ENCODE results near the gene ODC1.
"Not testable (repeated sequence)": the region's sequence is repeated elsewhere in the genome, so short reads cannot be mapped to it uniquely, and the experiment has no call there.

Gene ODC1

DNA sequence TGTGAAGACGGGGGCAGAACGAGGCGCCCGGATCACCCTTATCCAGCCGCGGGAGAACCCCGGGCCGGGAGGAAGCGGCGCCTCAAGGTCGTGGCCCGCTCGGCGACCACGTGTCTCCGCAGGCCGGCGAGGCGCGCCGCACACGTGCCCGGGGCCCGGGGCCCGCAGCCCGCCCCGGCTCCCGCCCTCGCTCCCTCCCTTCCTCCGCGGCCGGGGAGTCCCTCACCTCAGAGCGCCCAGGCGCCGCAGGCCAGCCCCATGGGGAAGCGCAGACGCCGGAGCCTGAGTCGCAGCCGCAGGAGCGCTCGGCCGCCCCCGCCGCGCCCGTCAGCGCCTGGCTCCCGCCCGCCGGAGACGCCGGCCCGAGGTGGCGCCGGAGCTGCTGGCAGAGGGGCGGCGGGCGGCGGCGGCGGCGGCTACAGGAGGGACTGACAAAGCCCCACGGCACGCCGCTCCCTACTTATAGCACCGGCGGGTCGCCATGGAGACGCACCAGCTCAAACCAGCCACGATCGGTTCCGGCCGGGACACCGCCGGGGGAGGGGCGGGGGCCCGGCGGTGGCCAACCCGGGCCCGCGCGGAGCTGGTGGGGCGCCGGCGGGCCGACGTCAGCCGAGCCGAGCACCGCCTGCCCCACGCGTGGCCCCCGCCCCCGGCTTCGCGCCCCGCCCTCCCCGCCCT is at the start of gene ODC1:
Gene ODC1, minus strand, starts transcription at position 433 of the 681 bp plus-strand sequence. CDS start 3,295 bp downstream, outside the sequence.
- DNase-seq (ENCODE audit: low spot score) = peak; percentile 85

DNA sequence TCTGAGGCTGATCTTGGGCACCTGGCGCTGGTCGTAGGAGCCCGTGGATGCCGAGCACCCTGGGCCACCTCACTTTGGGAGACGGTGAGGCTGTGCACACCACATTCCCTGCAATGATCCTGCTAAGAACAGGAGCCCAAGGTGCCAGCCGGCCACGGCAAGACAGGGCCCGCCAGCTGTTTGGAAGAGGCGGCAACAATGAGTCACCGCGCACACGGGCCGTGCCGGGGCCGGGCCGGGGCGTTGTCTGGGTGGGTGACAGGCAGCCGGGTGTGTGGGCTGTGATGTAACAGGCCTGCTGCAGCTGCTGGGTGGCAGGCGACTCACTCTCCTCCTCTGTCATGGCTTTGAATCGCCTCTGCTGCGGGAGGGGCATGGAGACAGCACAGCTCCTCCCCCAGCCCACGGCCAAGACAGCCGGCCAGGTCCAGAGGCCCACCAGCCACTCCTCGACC is 49.7 kb upstream of the ODC1 start:
- DNase-seq (ENCODE audit: low spot score) = no peak

DNA sequence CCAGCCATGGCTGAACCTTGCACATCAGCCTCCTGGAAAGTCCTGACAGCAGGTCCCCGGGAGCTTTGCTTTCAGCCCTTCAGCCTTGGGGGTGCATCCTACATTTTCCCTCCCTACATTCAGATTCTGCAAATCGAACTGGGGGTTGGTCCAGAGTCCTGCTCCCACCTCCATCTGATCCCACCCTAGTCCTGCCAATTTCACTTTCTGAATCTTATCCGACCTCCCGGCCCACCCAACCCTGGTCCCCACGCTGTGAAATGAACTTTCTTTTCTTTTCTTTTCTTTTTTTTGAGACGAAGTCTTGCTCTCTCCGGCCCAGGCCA is 47.8 kb upstream of the ODC1 start:
- DNase-seq (ENCODE audit: low spot score) = no peak

DNA sequence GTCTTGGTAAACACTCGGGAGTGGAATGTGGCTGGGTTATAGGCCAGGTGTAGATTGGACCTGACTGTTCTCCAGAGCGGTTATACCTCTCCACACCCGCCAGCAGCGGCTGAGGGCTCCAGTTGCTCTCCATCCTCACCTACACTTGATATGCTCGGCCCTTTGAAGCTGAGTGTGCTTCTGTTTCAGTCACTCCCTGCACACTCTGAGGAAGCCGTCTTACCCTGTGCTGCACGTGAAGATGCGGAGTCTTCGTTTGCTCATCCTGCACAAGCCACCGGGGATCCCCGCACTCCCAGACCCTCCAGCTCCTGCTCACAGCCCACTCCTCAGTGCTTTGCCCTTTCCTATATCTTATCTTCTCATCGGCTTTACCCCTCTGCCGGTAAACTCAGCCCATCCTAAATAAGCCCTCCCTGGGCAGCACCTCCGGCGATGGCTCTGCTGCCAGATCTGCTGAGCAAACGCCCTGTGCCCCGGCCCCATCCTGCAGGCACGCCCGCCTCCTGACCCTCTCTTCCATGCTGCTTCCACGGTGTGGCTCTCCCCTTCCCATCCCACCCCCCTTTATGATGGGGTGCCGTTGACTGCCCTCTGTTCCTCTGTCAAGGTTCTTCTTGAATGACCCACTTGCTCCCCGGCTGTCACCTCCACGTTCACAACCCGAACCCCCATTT is 47.3 kb upstream of the ODC1 start:
- DNase-seq (ENCODE audit: low spot score) = no peak

DNA sequence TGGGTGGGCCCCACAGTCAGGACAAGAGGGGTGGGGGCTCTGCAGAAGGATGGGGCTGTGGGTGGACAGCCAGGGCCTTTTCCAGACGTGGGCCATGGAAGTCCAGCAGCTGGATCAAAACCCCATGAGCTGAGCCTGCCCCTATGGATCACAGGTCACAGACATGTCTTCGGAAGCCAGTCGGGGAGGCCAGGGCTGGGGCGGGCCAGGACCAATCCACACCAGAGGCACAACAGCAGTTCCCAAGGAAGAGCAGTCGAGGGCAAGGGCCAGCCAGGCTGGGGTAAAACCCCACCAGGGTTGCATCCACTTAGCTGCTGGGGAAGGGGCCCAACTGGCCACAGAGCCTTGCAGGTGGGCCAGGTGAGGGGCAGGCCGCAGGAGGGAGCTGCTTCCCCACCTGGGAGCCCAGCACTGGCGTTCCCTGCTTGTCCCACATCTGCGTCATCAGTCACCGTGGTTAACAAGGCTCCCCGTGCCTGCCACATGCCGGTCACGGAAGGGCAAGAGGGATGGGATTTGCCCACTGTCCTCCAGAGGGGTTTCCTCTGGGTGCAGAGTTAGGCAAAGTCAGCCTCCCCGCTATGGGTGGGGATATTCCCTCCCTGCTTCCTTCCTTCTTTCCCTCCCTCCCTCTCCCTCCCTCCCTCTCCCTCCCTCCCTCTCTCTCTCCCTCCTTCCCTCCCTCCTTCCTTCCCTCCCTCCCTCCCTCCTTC is 46.4 kb upstream of the ODC1 start:
- no peak for DNase-seq (ENCODE audit: low spot score)

DNA sequence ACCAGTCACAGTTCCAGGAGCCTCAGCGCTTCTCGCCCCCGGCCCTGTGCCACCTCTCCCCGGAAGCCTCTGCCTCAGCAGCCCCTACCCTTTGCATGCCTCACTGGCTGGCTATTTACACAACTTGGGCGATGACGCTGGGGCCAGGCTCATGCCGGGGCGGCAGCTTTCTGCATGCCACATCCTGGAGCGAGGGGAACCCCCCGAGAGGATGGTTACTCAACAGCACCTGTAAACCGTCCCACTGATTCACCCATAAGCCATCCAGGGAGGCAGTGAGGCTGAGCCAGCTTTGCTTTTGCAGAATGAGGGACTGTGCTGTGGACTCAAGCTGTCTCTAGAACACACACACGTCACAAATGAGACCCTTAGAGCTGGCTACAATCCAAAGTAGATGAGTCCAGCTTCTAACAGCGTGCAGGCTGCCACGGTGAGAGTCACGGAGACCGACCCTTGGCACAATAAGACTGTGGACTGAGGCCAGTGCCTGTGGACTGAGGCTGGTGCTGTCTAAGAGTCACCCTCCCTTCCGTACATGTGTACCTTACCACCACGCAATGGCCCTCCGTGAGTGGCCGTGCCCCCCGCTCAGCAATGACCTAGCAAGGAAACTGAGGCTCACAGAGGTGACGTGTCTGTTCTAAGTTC is 45.6 kb upstream of the ODC1 start:
- no peak for DNase-seq (ENCODE audit: low spot score)

DNA sequence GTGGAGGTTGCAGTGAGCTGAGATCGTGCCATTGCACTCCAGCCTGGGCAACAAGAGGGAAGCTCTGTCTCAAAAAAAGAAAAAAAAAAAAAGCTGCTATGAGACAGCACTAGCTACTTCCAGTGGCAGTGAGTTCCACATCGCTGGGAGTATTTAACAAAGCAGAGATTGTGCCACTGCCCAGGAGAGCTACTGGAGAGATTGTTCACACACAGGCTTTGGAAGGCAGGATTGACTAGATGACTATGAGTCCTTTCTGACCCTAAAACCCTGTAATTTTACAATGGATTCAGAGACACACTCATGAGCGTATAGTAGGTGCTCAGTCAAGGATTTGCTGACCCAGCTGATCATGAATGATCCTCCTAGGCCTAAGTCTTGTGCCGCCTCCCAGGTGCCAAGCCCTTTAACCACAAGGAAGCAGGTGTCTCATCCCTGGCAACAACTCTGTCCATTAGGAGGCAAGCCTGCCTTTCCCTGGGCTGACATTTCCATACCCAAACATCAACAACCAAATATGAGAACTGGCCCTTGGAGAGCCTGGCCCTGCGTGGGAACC is 45.0 kb upstream of the ODC1 start:
- no peak for DNase-seq (ENCODE audit: low spot score)

DNA sequence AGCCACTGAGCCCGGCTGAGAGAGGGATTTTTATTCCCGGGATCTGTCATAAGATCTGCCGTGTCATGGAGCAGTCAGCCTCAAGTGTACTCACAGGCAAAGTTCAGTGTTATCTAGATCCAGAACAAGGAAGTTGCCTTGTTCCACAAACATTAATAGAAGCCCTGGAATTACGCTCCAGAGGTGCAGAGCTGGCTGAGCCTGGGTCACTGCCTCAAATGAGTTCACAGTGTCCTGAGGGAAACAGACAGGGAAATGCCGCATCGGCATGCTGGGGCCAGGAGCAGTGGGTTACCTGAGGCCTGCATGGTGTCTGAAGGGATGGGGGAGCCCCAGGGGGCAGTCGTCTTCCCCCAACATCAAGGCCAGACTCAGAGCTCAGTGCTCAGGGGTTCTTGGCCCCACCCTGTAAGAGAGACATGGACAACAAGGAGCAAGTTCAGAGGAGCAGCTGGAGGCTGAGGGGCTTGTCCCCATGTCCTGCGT is 42.7 kb upstream of the ODC1 start:
- no peak for DNase-seq (ENCODE audit: low spot score)

DNA sequence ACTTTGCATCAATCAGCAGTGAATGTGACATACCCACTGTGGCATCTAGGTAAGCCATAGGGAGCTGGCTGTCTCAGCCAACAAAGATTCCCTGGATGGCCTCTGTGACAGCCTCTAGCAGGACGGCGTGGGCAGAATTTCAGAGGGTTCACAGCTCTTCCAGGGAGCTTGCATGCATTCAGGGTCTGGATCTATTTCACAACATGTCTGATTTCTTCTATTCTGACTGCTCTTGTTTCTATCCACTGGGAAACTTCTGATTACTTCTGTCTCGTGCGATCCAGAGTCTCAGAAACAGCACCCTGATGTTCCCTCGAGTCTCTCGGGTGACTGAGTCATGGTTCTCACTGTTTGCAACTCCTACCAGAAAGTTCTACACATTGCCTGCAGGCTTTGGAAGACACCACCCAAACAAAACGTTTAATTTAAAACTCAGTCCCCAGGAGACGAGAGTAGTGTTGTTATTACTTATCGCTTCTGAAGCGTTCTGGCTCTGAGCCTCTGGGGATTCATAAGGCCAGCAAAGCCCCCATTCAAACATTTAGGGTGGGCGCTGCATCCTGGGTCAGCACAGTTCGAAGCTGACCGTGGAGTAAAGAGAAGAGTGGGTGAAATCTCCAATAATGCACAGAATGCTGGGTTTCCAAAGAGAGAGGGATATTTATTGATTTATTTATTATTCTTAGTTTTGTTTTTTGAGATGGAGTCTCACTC is 41.9 kb upstream of the ODC1 start:
- DNase-seq (ENCODE audit: low spot score) = no peak

DNA sequence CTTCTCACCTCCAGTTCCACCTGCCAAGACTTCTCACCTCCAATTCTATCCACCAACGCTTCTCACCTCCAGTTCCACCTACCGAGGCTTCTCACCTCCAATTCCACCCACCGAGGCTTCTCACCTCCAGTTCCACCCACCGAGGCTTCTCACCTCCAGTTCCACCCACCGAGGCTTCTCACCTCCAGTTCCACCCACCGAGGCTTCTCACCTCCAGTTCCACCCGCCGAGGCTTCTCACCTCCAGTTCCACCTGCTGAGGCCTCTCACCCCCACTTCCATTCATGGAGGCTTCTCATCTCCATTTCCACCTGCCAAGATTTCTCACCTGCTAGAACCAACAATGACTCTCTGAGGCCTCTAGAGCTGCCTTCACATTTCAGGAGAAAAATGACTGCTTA is 40.0 kb upstream of the ODC1 start:
- DNase-seq (ENCODE audit: low spot score) = not testable (repeated sequence)

DNA sequence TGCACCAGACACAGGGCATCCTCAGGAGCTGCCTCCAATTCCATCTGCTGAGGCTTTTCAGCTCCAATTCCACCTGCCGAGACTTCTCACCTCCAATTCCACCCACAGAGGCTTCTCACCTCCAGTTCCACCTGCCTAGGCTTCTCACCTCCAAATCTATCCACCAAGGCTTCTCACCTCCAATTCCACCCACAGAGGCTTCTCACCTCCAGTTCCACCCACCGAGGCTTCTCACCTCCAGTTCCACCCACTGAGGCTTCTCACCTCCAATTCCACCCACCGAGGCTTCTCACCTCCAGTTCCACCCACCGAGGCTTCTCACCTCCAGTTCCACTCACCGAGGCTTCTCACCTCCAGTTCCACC is 39.6 kb upstream of the ODC1 start:
- DNase-seq (ENCODE audit: low spot score) = not testable (repeated sequence)

DNA sequence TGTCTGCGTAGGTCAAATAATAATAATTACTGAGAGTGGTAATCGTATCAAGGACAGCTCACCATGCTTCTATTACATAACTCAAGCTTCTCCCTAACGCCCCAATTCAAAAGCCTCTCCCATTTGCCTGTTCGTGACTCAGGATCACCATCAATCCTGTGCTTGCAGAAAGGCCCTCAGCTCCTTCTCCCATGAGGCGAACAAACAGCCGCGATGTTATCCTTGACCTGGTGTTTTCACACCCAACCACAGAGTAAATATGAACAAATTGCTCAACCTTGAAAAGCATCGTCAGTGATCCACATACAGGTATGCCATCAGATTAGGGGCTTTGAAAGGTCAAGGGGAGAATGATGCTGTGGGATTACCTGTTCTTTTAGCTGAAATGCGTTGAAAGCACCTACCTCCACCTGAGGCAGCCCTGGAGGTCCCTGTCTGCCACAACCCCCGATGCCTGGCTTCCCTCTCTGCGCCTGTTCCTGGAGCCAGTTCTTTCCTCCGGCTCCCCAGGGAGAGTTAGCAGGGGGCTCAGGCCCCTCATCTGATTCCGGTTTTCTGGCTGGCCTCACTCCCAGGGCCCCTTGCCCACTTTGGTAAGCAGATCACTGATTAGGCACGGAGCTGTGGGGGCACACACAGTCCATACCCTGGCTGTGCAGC is 39.1 kb upstream of the ODC1 start:
- DNase-seq (ENCODE audit: low spot score) = no peak

DNA sequence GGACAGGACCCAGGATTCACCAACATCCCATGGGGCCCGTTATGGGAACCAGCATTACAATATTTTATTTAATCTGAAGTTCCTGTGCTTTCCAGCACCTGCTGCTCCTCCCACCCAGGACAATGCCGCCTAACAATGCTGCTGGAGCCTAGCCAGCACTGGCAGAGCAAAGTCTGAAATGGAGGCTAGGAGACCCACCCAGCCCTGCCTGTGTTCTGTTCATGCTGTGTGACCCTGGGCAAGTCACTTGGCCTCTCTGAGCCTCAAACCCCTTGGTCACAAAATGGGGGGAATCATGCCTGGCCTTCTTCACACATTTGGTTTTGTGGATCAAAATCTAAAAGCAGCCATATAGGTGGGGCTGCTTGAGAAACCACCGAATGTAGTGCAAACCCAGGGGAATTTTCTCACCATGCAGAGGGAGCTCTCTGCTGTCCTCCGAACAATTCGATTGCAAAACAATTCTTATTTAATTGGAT is 38.5 kb upstream of the ODC1 start:
- DNase-seq (ENCODE audit: low spot score) = no peak

DNA sequence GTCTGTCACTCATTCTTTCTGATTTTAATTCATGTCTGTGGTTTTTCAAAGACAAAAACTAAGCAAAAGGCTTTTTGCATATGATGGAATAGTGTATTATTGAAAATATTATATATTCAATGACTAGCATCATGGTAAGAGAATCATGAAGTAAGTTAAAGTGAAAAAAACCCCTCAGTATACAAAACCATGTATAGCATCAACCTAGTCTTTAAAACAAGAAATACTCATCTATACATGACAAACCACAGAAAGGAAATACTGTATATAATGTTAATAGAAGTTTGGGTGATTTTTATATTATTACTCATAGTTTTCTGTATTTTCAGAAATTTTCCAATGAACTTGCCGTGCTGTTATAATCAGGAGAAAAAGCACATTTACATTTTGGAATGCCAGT is 38.0 kb upstream of the ODC1 start:
- DNase-seq (ENCODE audit: low spot score) = no peak

DNA sequence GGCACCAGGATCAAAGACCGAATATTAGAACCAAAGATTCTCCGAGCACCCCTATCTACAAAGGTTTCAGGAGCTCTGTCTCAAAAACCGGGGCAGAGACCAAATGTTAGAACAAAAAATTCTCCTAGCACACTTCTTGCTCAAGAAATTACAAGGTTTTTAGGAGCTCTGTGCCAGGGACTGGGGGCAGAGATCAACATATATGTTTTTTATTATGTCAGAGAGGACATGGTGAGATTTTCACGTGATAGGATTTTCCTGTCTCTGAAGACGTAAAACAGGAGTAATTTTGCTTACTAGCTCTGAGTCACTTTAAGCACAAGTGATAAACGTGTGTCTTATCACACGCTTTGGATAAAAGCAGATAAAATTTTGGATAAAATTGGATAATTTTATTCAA is 34.8 kb upstream of the ODC1 start:
- no peak for DNase-seq (ENCODE audit: low spot score)

DNA sequence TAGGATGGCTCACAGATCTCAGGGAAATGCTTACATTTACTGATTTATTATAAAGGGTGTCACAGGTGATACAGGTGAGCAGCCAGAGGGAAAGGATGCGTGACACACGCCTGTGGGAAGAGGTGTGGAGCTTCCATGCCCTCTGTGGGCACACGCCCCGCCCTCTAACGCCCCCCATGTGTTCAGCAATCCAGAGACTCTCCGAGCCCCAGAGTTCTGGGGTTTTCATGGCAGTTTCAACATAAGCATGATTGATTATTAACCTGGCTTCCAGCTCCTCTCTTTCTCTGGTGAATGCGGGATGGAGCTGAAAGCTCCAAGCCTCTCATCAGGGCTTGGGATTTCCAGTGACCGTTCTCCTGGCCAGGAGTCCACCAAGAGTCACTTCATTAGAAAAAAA is 34.3 kb upstream of the ODC1 start:
- DNase-seq (ENCODE audit: low spot score) = no peak

DNA sequence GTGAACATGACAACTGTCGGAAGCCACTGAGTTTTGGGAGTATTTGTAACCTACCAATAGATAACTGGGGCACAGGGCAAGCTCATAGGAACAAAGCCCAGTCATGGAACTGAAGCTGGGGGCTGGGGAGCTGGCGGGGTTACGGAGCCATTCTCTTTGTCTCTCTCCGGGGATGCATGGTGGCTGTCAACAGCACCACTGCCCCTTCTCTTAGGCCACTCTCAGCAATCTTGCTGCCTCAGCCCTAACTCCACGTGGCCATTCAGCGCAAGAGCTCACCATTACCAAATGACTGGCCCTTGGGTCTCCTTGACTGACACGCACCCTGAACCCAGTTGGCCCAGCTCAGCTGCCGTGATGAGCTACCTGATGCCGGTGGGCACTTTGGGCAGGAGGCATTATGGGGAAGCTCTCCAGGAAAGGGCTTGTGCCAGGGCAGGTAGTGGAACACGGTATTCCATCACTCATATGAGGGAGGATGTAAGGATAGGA is 33.6 kb upstream of the ODC1 start:
- no peak for DNase-seq (ENCODE audit: low spot score)

DNA sequence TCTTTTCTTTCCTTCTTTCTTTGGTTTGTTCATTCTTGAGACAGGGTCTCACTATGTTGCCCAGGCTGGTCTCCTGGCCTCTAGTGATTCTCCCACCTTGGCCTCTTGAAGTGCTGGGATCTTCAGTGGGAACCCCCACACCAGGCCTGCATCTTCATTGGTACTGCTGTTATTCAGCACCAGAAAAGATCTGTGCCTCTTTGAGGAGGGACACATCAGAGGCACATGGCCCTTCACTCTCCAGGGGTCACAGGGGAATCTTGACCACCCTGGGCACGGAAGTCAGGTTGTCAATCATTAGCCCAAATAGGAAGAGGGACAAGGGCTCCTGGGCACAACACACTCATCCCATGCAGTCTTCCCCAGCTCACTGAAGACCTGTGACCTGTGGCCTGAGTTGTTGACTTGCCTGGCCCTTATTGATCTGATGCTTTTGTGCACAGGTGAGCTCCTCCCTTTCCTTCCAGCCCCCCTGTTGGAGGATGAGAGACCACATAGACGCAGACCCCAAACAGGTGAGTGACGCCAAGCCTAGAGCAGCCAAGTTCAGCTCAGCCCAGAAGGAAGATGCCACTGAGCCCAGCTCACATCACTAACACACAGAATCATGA is 33.0 kb upstream of the ODC1 start:
- no peak for DNase-seq (ENCODE audit: low spot score)

DNA sequence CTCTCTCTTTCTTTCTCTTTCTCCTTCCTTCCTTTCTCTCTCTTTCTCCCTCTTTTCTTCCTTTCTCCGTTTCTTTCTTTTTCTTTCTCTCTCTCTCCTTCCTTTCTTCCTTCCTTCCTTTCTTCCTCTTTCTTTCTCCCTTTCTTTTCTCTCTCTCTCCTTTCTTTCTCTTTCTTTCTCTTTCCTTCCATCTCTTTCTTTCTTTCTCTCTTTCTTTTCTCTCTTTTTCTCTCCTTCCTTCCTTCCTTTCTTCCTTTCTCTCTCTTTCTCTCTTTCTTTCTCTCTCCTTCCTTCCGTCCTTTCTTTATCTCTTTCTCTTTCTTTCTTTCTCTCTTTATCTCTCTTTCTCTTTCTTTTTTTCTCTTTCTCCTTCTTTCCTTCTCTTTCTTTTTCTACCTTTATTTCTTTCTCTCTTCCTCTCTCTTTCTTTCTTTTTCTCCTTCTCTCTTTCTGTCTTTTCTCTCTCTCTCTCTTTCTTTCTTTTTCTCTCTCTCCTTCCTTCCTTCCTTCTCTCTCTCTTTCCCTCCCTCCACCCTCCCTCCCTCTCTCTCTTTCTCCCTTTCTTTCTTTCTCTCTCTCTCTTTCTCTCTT is 32.3 kb upstream of the ODC1 start:
- no peak for DNase-seq (ENCODE audit: low spot score)

DNA sequence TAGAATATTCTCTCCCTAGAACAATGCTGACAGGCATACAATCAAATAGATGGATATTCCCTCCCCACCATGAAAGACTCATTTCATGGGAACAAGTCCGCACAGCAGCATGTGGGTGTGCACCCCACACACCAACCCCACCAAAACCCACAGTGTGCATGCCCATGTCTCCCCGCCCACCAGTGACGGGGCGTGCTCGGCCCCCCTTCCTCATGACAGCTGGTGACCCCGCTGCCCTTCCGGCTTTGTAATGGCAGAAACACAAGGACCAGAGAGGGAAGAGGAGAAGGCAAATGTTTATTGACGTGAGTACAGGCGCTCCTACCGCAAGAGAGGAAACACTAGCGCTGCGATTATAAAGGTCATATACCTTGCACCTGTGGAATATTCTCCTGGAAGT is 30.8 kb upstream of the ODC1 start:
- no peak for DNase-seq (ENCODE audit: low spot score)

Measured in cerebellar cortex (tissue), 1 donor.